NCI-H2227 treated with DMSO at 0.1 percent for 48 hours (cell line): ENCODE measurements around the gene ELP4.
"Not testable (repeated sequence)": the region's sequence is repeated elsewhere in the genome, so short reads cannot be mapped to it uniquely, and the experiment has no call there.

Source experiments
- DNase-seq: peaks from one replicate; lab custom pipeline; 2025; lab: John Stamatoyannopoulos, UW

The ELP4 gene

GRCh38 chr11:31645747-31646146, 136.2 kb downstream of the ELP4 start:
- DNase-seq = no peak

- DNase-seq = no peak
These were observed 136.6 kb downstream of the ELP4 start for GRCh38 chr11:31646216-31646615.

- no peak for DNase-seq
These were observed 139.8 kb downstream of the ELP4 start for GRCh38 chr11:31649129-31649966.

- DNase-seq = no peak
These were observed 141.6 kb downstream of the ELP4 start for GRCh38 chr11:31651208-31651607.

DNA sequence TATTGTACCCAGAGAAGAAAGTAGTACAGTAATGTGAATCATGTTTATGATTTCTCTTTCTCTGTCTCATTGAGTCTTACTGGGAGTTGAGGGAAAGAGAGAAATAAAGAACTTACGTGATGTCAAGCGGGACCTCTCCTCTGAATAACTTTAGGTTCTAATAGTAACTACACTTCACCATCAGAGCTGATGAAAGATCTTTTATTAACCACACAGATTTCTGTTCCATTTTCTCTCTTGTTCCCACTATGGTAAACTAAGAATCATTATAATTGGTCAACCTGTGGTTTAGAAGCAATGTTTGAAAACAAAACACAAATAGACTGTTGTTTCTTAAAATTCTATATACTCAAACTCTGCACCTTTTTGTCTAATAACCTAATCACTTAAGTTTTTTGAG, 142.3 kb downstream of the ELP4 start:
- no peak for DNase-seq

- no peak for DNase-seq
These were observed 143.0 kb downstream of the ELP4 start for GRCh38 chr11:31652528-31652927.

- DNase-seq = no peak
These were observed 145.9 kb downstream of the ELP4 start for GRCh38 chr11:31655483-31655882.

GRCh38 chr11:31656051-31656450, 146.5 kb downstream of the ELP4 start:
- DNase-seq = no peak

DNA sequence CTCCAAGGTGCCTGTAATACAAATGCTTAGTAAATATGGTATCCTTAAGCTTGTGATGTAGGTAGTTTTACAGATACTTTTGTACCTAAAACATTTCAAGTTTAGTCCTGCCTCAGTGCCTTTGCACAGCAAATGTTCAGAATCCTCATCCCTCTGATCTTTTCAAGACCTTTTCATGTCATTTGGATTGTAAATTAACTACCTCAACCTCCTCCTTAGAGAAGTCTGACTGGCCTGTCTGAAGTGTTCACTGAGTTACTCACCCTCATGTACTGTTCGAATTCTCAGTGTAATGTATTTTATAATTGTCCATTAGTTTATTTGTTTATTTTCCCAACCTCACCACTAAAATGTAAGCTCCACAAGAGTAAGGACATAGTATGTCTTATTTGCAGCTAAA, 147.5 kb downstream of the ELP4 start:
- no peak for DNase-seq

- no peak for DNase-seq
These were observed 154.6 kb downstream of the ELP4 start for GRCh38 chr11:31664129-31664528.

DNA sequence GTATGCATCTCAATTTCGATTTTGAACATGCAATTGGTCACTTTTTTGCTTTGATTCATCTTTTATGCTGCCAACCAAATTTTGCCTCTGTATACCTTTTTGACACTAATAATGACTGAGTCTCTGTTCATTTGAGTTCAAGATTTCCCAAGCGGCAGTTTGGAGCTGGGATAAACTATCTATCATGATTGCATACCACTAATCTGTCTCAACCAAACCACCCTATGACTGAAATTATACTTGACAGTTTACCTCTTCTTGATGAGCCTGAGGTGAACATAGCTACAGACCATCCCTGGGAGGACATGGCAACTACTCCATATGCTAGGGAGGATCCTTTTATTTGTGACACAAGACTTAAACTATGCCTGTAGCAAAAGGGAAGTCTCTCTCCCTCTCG, 155.4 kb downstream of the ELP4 start:
- no peak for DNase-seq

- DNase-seq = peak; percentile 29
These were observed 162.1 kb downstream of the ELP4 start for GRCh38 chr11:31671681-31672080.

- DNase-seq = not testable (repeated sequence)
These were observed 163.5 kb downstream of the ELP4 start for GRCh38 chr11:31673108-31673507.

GRCh38 chr11:31676280-31676982, 166.9 kb downstream of the ELP4 start:
- no peak for DNase-seq

- no peak for DNase-seq
These were observed 171.2 kb downstream of the ELP4 start for GRCh38 chr11:31680770-31681169.

GRCh38 chr11:31687256-31687655, 177.7 kb downstream of the ELP4 start:
- no peak for DNase-seq

GRCh38 chr11:31687861-31688260, 178.3 kb downstream of the ELP4 start:
- DNase-seq = no peak

DNA sequence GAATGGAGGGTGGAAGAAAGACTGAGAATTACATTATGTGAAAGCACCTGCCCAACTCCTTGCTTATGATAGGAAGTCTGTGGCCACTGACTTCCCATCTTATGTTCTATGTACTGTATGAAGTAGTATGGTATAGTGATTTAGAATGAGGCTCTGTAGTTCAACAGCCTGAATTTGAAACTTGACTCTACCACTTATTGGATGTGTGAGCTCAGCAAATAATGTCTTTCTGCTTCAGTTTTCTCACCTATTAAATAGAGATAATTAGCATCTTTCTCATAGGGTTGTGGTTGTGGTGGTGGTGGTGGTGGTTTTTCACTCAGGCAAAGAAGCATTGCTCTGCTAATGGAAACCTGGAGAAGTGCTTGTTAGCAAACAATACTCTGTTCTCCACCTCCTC, 180.0 kb downstream of the ELP4 start:
- DNase-seq = no peak

DNA sequence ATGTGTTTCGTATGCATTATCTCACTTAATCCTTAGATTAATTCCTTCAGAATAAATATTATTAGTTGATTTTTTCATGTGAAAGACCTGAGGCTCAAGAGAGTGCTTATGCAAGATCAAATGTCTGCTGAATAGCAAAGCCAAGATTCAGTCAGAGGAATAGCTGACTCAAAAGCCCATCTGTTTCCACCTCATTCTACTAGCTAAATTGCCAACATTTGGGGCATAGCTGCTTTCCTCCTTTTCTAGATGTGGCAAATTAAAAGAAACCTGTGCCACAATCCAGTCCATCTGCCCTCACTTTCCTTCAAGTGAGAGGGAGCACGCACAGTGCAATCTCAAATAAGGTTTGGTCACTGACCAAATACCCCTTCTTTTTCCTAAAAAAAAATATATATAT, 180.5 kb downstream of the ELP4 start:
- DNase-seq = no peak

DNA sequence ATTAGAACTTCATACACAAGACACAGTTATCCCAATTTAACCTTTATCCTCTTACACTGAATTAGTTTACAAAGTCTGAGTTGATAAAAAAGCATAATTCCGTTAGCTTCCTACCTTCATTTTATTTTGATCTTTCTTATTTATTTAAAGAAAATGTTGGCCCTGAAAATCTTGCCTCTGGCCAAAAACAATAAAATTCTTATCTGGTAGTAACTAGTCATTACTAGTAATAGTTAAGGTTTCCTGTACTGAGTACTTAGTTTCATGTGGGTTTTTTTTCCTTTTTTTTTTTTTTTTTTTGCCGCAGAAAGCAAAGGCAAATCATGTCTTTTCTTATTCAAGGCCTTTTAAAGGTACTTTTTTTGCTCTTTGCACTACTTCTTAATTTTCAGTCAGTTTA, 180.9 kb downstream of the ELP4 start:
- DNase-seq = no peak

DNA sequence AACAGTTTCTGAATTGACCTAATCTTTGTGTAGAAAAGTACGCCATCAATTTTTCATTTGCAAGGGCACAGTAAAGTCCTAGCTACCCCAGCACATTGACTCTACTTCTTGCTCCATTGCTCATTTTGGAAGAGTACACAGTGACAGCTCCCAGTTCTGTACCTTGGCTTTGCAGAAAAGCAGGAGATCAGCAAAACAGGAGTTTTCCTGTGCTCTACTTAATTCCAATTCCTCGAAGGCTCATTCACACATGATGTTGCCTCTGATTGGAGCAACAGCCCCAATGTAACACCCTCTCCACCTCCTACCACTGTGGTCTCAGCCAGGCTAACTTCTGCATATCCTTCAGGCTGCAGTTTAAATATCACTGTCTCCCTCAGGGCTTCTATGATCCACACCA, 182.9 kb downstream of the ELP4 start:
- DNase-seq = no peak

DNA sequence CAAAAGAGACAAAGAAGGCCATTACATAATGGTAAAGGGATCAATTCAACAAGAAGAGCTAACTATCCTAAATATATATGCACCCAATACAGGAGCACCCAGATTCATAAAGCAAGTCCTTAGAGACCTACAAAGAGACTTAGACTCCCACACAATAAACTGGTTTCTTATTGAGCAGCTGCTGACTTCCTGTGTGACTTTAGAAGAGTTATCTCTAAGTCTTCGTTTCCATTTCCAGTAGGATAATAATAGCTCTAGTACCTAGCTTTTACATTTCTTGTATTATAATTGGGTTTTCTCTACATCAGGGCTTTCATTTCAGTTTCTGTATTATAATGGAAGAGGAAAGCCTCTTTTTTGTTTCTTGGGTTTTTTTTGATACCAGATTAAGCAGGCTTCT, 187.5 kb downstream of the ELP4 start:
- DNase-seq = not testable (repeated sequence)

DNA sequence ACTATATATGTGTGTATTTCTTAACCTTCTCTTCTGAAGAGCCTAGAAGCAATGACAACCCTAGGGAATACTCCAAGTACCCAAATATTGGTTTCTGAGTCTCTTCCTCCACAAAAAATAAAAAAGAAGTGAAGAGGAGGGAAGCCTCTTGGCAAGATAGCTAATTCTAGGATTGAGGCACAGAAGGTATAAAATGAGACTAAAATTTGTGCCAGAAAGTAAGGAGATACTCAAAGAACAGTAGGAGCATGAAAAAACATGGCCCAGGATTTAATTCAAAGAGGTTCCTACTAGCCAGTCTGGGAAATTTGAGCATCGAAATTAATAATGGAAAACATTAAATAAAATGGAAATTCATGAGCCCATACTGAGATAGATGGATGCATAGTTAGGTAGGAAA, 189.5 kb downstream of the ELP4 start:
- DNase-seq = no peak

DNA sequence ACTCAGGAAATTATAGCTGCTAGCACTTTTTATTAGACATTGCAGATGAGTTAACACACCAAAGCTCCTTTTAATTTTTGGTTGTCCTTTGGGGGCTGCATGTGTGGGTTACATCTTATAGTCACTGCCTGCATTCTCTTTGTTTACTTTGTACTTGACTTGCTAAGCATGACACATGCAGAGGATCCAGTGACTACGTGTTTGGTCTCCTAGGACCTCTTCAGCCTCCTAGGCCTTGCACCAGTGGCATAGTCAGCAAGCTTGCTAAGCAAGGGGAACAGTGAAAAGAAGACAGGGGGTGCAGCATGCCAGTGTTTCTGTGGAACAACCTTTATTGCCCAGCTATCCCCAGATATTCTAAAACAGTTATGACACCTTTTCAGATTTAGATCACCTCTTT, 193.4 kb downstream of the ELP4 start:
- no peak for DNase-seq
